T-helper 1 cell (primary cell): ENCODE results near the gene SORCS2.

Source experiments
- DNase-seq, 5 donors: peaks; one replicate each; pipeline ENCODE4 v3.0.0-alpha.2; 2012 to 2020

Gene SORCS2

GRCh38 chr4:7309181-7309580, 116.8 kb downstream of the SORCS2 start:
- no peak for DNase-seq

- DNase-seq = no peak
These were observed 117.5 kb downstream of the SORCS2 start for GRCh38 chr4:7309636-7310390.

GRCh38 chr4:7310451-7310850, 118.1 kb downstream of the SORCS2 start:
- no peak for DNase-seq

- no peak for DNase-seq
These were observed 118.9 kb downstream of the SORCS2 start for GRCh38 chr4:7311205-7311604.

- no peak for DNase-seq
These were observed 120.4 kb downstream of the SORCS2 start for GRCh38 chr4:7312691-7313090.

- no peak for DNase-seq
These were observed 121.0 kb downstream of the SORCS2 start for GRCh38 chr4:7313347-7313811.

- no peak for DNase-seq
These were observed 121.7 kb downstream of the SORCS2 start for GRCh38 chr4:7313991-7314390.

- no peak for DNase-seq
These were observed 122.9 kb downstream of the SORCS2 start for GRCh38 chr4:7315286-7315685.

GRCh38 chr4:7315935-7316334, 123.6 kb downstream of the SORCS2 start:
- DNase-seq = no peak

- DNase-seq = no peak
These were observed 126.7 kb downstream of the SORCS2 start for GRCh38 chr4:7319024-7319423.

GRCh38 chr4:7320206-7320797, 128.0 kb downstream of the SORCS2 start:
- DNase-seq = no peak

GRCh38 chr4:7322166-7322991, 130.0 kb downstream of the SORCS2 start:
- DNase-seq = no peak

- DNase-seq = no peak
These were observed 131.1 kb downstream of the SORCS2 start for GRCh38 chr4:7323461-7323871.

GRCh38 chr4:7323872-7324650, 131.7 kb downstream of the SORCS2 start:
- DNase-seq = no peak

- DNase-seq = no peak
These were observed 132.3 kb downstream of the SORCS2 start for GRCh38 chr4:7324651-7325121.

- DNase-seq = no peak
These were observed 133.2 kb downstream of the SORCS2 start for GRCh38 chr4:7325541-7325940.

GRCh38 chr4:7326306-7326692, 134.0 kb downstream of the SORCS2 start:
- DNase-seq = no peak

- DNase-seq = peak in 1 of 5 donors; percentile 6
These were observed 134.5 kb downstream of the SORCS2 start for GRCh38 chr4:7326693-7327340.

GRCh38 chr4:7327341-7327885, 135.1 kb downstream of the SORCS2 start:
- no peak for DNase-seq

- no peak for DNase-seq
These were observed 136.0 kb downstream of the SORCS2 start for GRCh38 chr4:7328162-7328912.
